GM23338 (cell line): ENCODE results near the gene NDUFB11. TPM values are rescaled to one million over a fixed set of nuclear protein-coding genes. Genes with fewer than 3 reads are reported as not detected.

Experiments
- ATAC-seq: fragments of 200-7000 bp; cut with Tn5 transposase; 3 replicates; pipeline ENCODE4 v1.9.1; 2020
- DNase-seq: peaks from one replicate; pipeline ENCODE4 v3.0.0-alpha.2; 2015; ENCODE audit warnings: low spot score
- H2AFZ ChIP-seq: fragments of 200-600 bp; sonication (generic); 2 replicates; pipeline ENCODE4 v1.8.0; 2016; ENCODE audit warnings: antibody characterized with exemption, mild to moderate bottlenecking, moderate library complexity
- H3F3A ChIP-seq: fragments of 200-600 bp; sonication (generic); replicated peaks from 2 replicates; pipeline ENCODE4 v1.8.0; 2017; ENCODE audit warnings: antibody characterized with exemption, mixed run types, low read depth
- H3K27ac ChIP-seq: fragments of 200-600 bp; sonication (generic); 2 replicates; pipeline ENCODE4 v1.6.1; 2016; ENCODE audit warnings: low read depth
- H3K27me3 ChIP-seq: fragments of 200-600 bp; sonication (generic); 2 replicates; pipeline ENCODE4 v1.8.0; 2016; ENCODE audit warnings: mild to moderate bottlenecking, mixed run types, moderate library complexity; ENCODE audit not compliant: insufficient read depth
- H3K36me3 ChIP-seq: fragments of 200-600 bp; sonication (generic); 2 replicates; pipeline ENCODE4 v1.8.0; 2016; ENCODE audit warnings: mild to moderate bottlenecking; ENCODE audit not compliant: insufficient read depth
- H3K4me1 ChIP-seq: fragments of 200-600 bp; sonication (generic); 2 replicates; pipeline ENCODE4 v1.8.0; 2016; ENCODE audit warnings: mild to moderate bottlenecking, moderate library complexity; ENCODE audit not compliant: insufficient read depth
- H3K4me2 ChIP-seq: fragments of 200-600 bp; sonication (generic); 2 replicates; pipeline ENCODE4 v1.7.1; 2017; ENCODE audit warnings: mixed run types
- H3K4me3 ChIP-seq: fragments of 200-600 bp; sonication (generic); 2 replicates; pipeline ENCODE4 v1.6.1; 2016; ENCODE audit warnings: mixed run types
- H3K79me2 ChIP-seq: fragments of 200-600 bp; sonication (generic); replicated peaks from 2 replicates; pipeline ENCODE4 v1.8.0; 2017; ENCODE audit warnings: mild to moderate bottlenecking; ENCODE audit not compliant: insufficient read depth
- H3K9me2 ChIP-seq: fragments of 200-600 bp; sonication (generic); 2 replicates; pipeline ENCODE4 v1.8.0; 2017; ENCODE audit not compliant: insufficient read depth
- H4K20me1 ChIP-seq: fragments of 200-600 bp; sonication (generic); replicated peaks from 2 replicates; pipeline ENCODE4 v1.8.0; 2017; ENCODE audit warnings: mild to moderate bottlenecking; ENCODE audit not compliant: insufficient read depth
- H3K27ac Mint-ChIP-seq: 2 replicates; pipeline ENCODE4 v1.8.0; 2020; ENCODE audit warnings: inconsistent platforms, mild to moderate bottlenecking, moderate library complexity, mixed read lengths
- H3K27me3 Mint-ChIP-seq: 3 replicates; pipeline ENCODE4 v1.8.0; 2022; ENCODE audit warnings: low read depth, mild to moderate bottlenecking, moderate library complexity, mixed read lengths, inconsistent platforms; ENCODE audit not compliant: insufficient read depth, poor library complexity
- H3K36me3 Mint-ChIP-seq: 3 replicates; pipeline ENCODE4 v1.8.0; 2021; ENCODE audit warnings: low read depth, mild to moderate bottlenecking, inconsistent platforms, moderate library complexity, mixed read lengths
- H3K4me1 Mint-ChIP-seq: 3 replicates; pipeline ENCODE4 v1.8.0; 2020; ENCODE audit warnings: mild to moderate bottlenecking, inconsistent platforms, mixed read lengths
- H3K4me3 Mint-ChIP-seq: 3 replicates; pipeline ENCODE4 v1.8.0; 2021; ENCODE audit warnings: moderate library complexity, mild to moderate bottlenecking, inconsistent platforms, mixed read lengths
- H3K9me3 Mint-ChIP-seq: 3 replicates; pipeline ENCODE4 v1.8.0; 2020; ENCODE audit warnings: moderate library complexity, mild to moderate bottlenecking, inconsistent platforms, mixed read lengths
- CREB1 ChIP-seq: fragments of 250-450 bp; sonication (Bioruptor Pico); IDR thresholded peaks from 2 replicates; pipeline ENCODE4 v1.5.0; 2020; ENCODE audit warnings: low read depth, mild to moderate bottlenecking, moderate library complexity
- EZH2phosphoT487 ChIP-seq: fragments of 200-600 bp; sonication (generic); IDR thresholded peaks from one replicate; pipeline ENCODE4 v1.8.1; 2018; ENCODE audit warnings: antibody characterized with exemption; ENCODE audit not compliant: unreplicated experiment
- NANOG ChIP-seq: IDR thresholded peaks from 2 replicates; pipeline ENCODE4 v1.6.1; 2016; ENCODE audit warnings: antibody characterized with exemption, borderline replicate concordance
- STAT1 ChIP-seq: IDR thresholded peaks from one replicate; pipeline ENCODE4 v1.6.1; 2016; ENCODE audit warnings: antibody characterized with exemption; ENCODE audit not compliant: unreplicated experiment
- ZNF331 ChIP-seq: fragments of 250-450 bp; sonication (Bioruptor Pico); IDR thresholded peaks from 2 replicates; pipeline ENCODE4 v1.5.0; 2020; ENCODE audit warnings: low read depth, mild to moderate bottlenecking, moderate library complexity
- polyA plus RNA-seq: library from polyadenylated mRNA; unstranded; fragments of >200 nt; fragmentation: Nextera tagmentation; extraction: Ambion mirVana; gene quantifications from 2 replicates; pipeline ENCODE4 v1.2.1, GENCODE V29; 2016
- total RNA-seq: library from RNA; depleted of rRNA; stranded (reverse); fragments of >200 nt; shearing (Covaris generic); gene quantifications from 2 replicates; pipeline ENCODE4 v1.2.3, GENCODE V29; 2014
- TF ChIP-seq, protein P1 (sequence below): IDR thresholded peaks from one replicate; pipeline ENCODE4 v1.6.1; 2018; ENCODE audit warnings: antibody characterized with exemption; ENCODE audit not compliant: unreplicated experiment
- TF ChIP-seq, protein P2 (sequence below), 2 experiments: fragments of 200-600 bp in 1 of 2; sonication (generic) in 1 of 2; conservative IDR thresholded peaks; 2 replicates each; pipeline versions ENCODE4 v1.5.1 to v1.6.1; 2016 to 2017; ENCODE audit warnings: antibody characterized with exemption in 2 of 2, low read depth in 2 of 2, mild to moderate bottlenecking in 2 of 2, moderate library complexity in 1 of 2

NDUFB11 gene
- total and polyA plus RNA-seq, 2 experiments from 2014 or later = 103 to 238 TPM

DNA sequence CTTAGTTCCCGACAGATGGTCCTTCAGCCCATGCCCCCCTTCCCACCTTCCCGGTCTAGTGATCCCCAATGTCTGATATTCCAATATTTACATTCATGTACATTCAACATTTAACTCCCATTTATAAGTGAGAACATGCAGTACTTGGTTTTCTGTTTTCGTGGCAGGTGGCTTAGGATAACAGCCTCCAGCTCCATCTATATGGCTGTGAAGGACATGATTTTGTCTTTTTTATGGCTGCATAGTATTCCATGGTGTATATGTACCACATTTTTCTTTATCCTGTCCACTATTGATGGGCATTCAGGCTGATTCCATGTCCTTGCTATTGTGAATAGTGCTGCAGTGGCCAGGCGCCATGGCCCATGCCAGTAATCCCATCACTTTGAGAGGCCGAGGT, 14.3 kb upstream of the NDUFB11 start (continued):
- TF ChIP-seq, protein P1, sequence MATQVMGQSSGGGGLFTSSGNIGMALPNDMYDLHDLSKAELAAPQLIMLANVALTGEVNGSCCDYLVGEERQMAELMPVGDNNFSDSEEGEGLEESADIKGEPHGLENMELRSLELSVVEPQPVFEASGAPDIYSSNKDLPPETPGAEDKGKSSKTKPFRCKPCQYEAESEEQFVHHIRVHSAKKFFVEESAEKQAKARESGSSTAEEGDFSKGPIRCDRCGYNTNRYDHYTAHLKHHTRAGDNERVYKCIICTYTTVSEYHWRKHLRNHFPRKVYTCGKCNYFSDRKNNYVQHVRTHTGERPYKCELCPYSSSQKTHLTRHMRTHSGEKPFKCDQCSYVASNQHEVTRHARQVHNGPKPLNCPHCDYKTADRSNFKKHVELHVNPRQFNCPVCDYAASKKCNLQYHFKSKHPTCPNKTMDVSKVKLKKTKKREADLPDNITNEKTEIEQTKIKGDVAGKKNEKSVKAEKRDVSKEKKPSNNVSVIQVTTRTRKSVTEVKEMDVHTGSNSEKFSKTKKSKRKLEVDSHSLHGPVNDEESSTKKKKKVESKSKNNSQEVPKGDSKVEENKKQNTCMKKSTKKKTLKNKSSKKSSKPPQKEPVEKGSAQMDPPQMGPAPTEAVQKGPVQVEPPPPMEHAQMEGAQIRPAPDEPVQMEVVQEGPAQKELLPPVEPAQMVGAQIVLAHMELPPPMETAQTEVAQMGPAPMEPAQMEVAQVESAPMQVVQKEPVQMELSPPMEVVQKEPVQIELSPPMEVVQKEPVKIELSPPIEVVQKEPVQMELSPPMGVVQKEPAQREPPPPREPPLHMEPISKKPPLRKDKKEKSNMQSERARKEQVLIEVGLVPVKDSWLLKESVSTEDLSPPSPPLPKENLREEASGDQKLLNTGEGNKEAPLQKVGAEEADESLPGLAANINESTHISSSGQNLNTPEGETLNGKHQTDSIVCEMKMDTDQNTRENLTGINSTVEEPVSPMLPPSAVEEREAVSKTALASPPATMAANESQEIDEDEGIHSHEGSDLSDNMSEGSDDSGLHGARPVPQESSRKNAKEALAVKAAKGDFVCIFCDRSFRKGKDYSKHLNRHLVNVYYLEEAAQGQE = no peak
- TF ChIP-seq EZH2phosphoT487 = no peak
- TF ChIP-seq ZNF331 (CRISPR knock-in tag) = no peak
- no peak for TF ChIP-seq CREB1

DNA sequence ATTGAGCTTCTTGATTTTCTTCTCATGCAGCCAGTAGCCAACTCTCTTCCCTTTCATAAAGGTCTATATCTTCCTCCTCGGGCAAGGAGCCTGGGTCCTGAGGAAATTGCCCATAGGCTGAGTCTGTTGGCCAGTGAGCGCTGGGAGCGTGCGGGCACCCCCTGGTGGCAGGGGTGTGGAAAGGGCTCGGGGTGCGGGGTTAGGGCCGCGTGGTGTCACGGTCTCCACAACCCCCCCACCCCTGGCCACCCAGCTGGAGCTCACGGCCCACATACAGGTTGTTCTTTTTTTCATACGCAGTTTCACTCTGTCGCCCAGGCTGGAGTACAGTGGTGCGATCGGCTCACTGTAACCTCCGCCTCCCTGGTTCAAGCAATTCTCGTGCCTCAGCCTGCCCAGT, 13.6 kb upstream of the NDUFB11 start:
- no peaks in the 10 kb centered on the region for H3K9me2 ChIP-seq
- Mint-ChIP-seq H3K4me1 (no peaks in the 10 kb centered on the region), H3K27ac (no peak overlapping the region), H3K4me3 (no peak overlapping the region), H3K9me3 (no peaks in the 10 kb centered on the region), H3K27me3 (peaks cover 2% of the 10 kb centered on the region), H3K36me3 (peaks cover 52% of the 10 kb centered on the region)
- peaks cover 71% of the 10 kb centered on the region for H3K79me2 ChIP-seq
- H3K27me3 ChIP-seq = no peaks in the 10 kb centered on the region
- no peak overlapping the region for H3K4me2 ChIP-seq
- TF ChIP-seq STAT1 (no peak), NANOG (no peak)
- TF ChIP-seq, protein P2, sequence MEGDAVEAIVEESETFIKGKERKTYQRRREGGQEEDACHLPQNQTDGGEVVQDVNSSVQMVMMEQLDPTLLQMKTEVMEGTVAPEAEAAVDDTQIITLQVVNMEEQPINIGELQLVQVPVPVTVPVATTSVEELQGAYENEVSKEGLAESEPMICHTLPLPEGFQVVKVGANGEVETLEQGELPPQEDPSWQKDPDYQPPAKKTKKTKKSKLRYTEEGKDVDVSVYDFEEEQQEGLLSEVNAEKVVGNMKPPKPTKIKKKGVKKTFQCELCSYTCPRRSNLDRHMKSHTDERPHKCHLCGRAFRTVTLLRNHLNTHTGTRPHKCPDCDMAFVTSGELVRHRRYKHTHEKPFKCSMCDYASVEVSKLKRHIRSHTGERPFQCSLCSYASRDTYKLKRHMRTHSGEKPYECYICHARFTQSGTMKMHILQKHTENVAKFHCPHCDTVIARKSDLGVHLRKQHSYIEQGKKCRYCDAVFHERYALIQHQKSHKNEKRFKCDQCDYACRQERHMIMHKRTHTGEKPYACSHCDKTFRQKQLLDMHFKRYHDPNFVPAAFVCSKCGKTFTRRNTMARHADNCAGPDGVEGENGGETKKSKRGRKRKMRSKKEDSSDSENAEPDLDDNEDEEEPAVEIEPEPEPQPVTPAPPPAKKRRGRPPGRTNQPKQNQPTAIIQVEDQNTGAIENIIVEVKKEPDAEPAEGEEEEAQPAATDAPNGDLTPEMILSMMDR (conservative IDR thresholded peaks at IDR 0.05; ENCODE audit: low read depth in 2 of 2) = peak; percentile 37 to 58
- H3F3A ChIP-seq = no peaks in the 10 kb centered on the region
- H4K20me1 ChIP-seq = no peaks in the 10 kb centered on the region; the same call in 1 of the 2 replicates
- no peak overlapping the region for H2AFZ ChIP-seq
- DNase-seq (peak; percentile 40), ATAC-seq (peak; percentile 76)
- H3K4me3 ChIP-seq = no peak overlapping the region
- no peaks in the 10 kb centered on the region for H3K36me3 ChIP-seq
- H3K27ac ChIP-seq = no peak overlapping the region
- H3K4me1 ChIP-seq = no peaks in the 10 kb centered on the region
